Mammary epithelial cell (primary cell): ENCODE measurements around the gene PLEKHG4.

ENCODE experiments used
- EZH2 ChIP-seq: IDR thresholded peaks from 2 replicates; pipeline ENCODE4 v1.6.1; 2012; ENCODE audit warnings: low read length, inconsistent platforms, borderline replicate concordance
- TF ChIP-seq, protein P1 (sequence below), 2 donors: IDR thresholded peaks in 1 of 2; conservative IDR thresholded peaks in 1 of 2; 2 replicates each; pipeline ENCODE4 v1.5.1; 2011 to 2012; ENCODE audit warnings: inconsistent platforms in 2 of 2, low read length in 2 of 2, mild to moderate bottlenecking in 2 of 2, control low read depth in 1 of 2, low read depth in 1 of 2; ENCODE audit not compliant: insufficient read depth in 1 of 2; ENCODE audit errors: extremely low read depth in 1 of 2

DNA sequence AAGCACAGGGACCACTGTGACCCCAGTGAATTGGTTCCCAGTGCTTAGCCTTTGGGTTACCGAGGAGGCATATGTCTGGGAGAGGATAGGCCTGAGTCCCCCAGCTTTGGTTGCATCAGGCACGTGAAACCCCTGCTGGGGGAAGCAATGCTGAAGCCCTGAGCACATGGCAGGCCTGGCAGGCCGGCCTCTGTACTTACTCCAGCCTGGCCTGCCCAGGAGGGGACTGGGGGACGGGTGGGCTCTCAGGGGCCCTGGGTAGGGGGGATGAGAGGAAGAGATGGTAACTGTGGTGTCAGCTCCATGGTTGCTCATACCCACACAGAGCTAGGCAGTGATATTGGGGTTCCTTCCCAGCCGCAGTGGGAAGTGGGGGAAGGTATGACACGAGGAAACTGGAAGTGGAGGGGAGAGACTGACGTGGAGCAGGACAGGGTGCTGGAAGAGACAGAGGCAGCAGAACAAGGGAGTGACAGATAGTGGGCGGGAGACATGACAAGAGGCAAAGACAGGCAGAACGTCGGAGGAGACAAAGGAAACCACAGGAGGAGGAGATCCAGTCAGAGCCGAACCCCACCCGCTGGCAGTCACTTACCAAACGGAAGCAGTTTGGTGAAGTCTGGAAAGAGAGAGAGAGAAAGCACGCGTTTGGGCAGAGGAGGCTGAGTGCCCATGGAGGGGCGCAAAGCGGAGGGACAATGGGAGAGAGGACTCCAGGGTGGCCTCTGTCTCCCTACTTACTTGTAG lies 43.3 kb upstream of the PLEKHG4 start:
- TF ChIP-seq, protein P1, sequence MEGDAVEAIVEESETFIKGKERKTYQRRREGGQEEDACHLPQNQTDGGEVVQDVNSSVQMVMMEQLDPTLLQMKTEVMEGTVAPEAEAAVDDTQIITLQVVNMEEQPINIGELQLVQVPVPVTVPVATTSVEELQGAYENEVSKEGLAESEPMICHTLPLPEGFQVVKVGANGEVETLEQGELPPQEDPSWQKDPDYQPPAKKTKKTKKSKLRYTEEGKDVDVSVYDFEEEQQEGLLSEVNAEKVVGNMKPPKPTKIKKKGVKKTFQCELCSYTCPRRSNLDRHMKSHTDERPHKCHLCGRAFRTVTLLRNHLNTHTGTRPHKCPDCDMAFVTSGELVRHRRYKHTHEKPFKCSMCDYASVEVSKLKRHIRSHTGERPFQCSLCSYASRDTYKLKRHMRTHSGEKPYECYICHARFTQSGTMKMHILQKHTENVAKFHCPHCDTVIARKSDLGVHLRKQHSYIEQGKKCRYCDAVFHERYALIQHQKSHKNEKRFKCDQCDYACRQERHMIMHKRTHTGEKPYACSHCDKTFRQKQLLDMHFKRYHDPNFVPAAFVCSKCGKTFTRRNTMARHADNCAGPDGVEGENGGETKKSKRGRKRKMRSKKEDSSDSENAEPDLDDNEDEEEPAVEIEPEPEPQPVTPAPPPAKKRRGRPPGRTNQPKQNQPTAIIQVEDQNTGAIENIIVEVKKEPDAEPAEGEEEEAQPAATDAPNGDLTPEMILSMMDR (conservative IDR thresholded peaks at IDR 0.05 in 1 of 2, IDR thresholded peaks at IDR 0.05 in 1 of 2; ENCODE audit: extremely low read depth in 1 of 2, insufficient read depth in 1 of 2, low read depth in 1 of 2, low read length in 2 of 2) = no peak
- no peak for TF ChIP-seq EZH2
